CD4-positive, CD25-positive, alpha-beta regulatory T cell (primary cell): Measurements from ENCODE around the gene NUP50. TPM values are rescaled to one million over a fixed set of nuclear protein-coding genes. Genes with fewer than 3 reads are reported as not detected.

Source experiments
- ATAC-seq, 2 donors: fragments of 150-1000 bp; cut with Tn5 transposase; one replicate each; pipeline ENCODE4 v1.10.0; 2021; ENCODE audit warnings: low read depth in 2 of 2, moderate number of reproducible peaks in 2 of 2, moderate library complexity in 1 of 2
- DNase-seq, 3 donors: peaks; one replicate each; pipeline versions ENCODE4 v3.0.0 to v3.0.0-alpha.2; 2012 to 2022; ENCODE audit warnings: mixed read lengths in 1 of 3
- H3K27ac ChIP-seq: one replicate; pipeline ENCODE4 v1.7.0; 2013; ENCODE audit warnings: mild to moderate bottlenecking, low read length; ENCODE audit not compliant: insufficient read depth, poor library complexity, severe bottlenecking
- H3K27me3 ChIP-seq: one replicate; pipeline ENCODE4 v1.7.0; 2013; ENCODE audit warnings: low read length; ENCODE audit not compliant: control insufficient read depth, insufficient read depth
- H3K36me3 ChIP-seq: one replicate; pipeline ENCODE4 v1.7.0; 2013; ENCODE audit warnings: mild to moderate bottlenecking, low read length, moderate library complexity; ENCODE audit not compliant: control insufficient read depth, insufficient read depth
- H3K4me1 ChIP-seq: 2 replicates; pipeline ENCODE4 v1.7.0; 2013; ENCODE audit warnings: mild to moderate bottlenecking, low read length; ENCODE audit not compliant: insufficient read depth, control insufficient read depth, poor library complexity, severe bottlenecking
- H3K4me3 ChIP-seq: one replicate; pipeline ENCODE4 v1.7.0; 2013; ENCODE audit warnings: low read depth, mild to moderate bottlenecking, low read length, moderate library complexity
- H3K9me3 ChIP-seq, 2 experiments: 1 replicate in 1 of 2; 2 replicates in 1 of 2; pipeline ENCODE4 v1.7.0; 2013; ENCODE audit warnings: low read length in 2 of 2, mild to moderate bottlenecking in 1 of 2, moderate library complexity in 1 of 2; ENCODE audit not compliant: control insufficient read depth in 2 of 2
- H3K27ac Mint-ChIP-seq, 3 donors: one replicate each; pipeline ENCODE4 v1.8.0; 2020 to 2022; ENCODE audit warnings: mild to moderate bottlenecking in 3 of 3, mixed read lengths in 3 of 3, moderate library complexity in 2 of 3
- H3K27me3 Mint-ChIP-seq: one replicate; pipeline ENCODE4 v1.8.0; 2022; ENCODE audit warnings: mild to moderate bottlenecking, mixed read lengths
- H3K36me3 Mint-ChIP-seq: one replicate; pipeline ENCODE4 v1.8.0; 2020; ENCODE audit warnings: mixed read lengths
- H3K4me1 Mint-ChIP-seq, 4 donors: one replicate each; pipeline ENCODE4 v1.8.0; 2020 to 2022; ENCODE audit warnings: mixed read lengths in 4 of 4, mild to moderate bottlenecking in 1 of 4
- H3K4me3 Mint-ChIP-seq, 4 donors: one replicate each; pipeline ENCODE4 v1.8.0; 2020 to 2022; ENCODE audit warnings: mild to moderate bottlenecking in 4 of 4, mixed read lengths in 4 of 4, moderate library complexity in 3 of 4
- H3K9me3 Mint-ChIP-seq, 7 donors: one replicate each; pipeline ENCODE4 v1.8.0; 2020 to 2022; ENCODE audit warnings: mixed read lengths in 7 of 7, mild to moderate bottlenecking in 3 of 7, moderate library complexity in 2 of 7
- polyA plus RNA-seq, 4 donors: library from polyadenylated mRNA; unstranded; fragments of 300-500 nt; fragmentation: Illumina TruSeq; gene quantifications; one replicate each; pipeline ENCODE4 v1.2.3, GENCODE V29; 2021
- total RNA-seq: library from RNA; stranded (reverse); gene quantifications from one replicate; pipeline ENCODE4 v1.2.3, GENCODE V29; 2022

Gene NUP50
- 98.8 TPM for total RNA-seq
- polyA plus RNA-seq = 10 to 100 TPM; 52.0 to 70.1 (median 65.2) TPM

GRCh38 chr22:45163451-45164269, at the start of gene NUP50:
Gene NUP50 (plus strand): TSS chr22:45163925. CDS start chr22:45168178, 4,253 bp downstream.
- DNase-seq (peak; percentile 94 to 98 (median 97)), ATAC-seq (peak; percentile 82 to 84)
- H3K27ac Mint-ChIP-seq = peak within 1 kb of the TSS; percentile 93 to 96 (median 96)
- no peaks in the 10 kb centered on the region for H3K9me3 Mint-ChIP-seq
- Histone ChIP-seq H3K27me3 (no peaks in the 10 kb centered on the region), H3K4me1 (peaks cover 54% of the 10 kb centered on the region), H3K4me3 (peak within 1 kb of the TSS; percentile 96), H3K36me3 (peaks cover 20% of the 10 kb centered on the region), H3K9me3 (no peaks in the 10 kb centered on the region), H3K27ac (peak within 1 kb of the TSS; percentile 88)
- H3K4me1 Mint-ChIP-seq = peaks cover 26 to 76% (median 50%) of the 10 kb centered on the region in 4 donors
- no peaks in the 10 kb centered on the region for H3K27me3 Mint-ChIP-seq
- H3K36me3 Mint-ChIP-seq = peaks cover 14% of the 10 kb centered on the region
- peak within 1 kb of the TSS; percentile 95 to 99 (median 97) for H3K4me3 Mint-ChIP-seq

- H3K4me1 Mint-ChIP-seq = no peaks in the 10 kb centered on the region
- no peak overlapping the region for H3K4me3 ChIP-seq
- no peaks in the 10 kb centered on the region for H3K27me3 ChIP-seq
- no peak overlapping the region for H3K4me3 Mint-ChIP-seq
- peaks cover 0 to 2% (median 1%) of the 10 kb centered on the region in 7 donors for H3K9me3 Mint-ChIP-seq
- H3K27ac Mint-ChIP-seq = no peak overlapping the region
- no peak for DNase-seq
- H3K4me1 ChIP-seq = no peaks in the 10 kb centered on the region
- H3K9me3 ChIP-seq = no peaks in the 10 kb centered on the region
- no peak for ATAC-seq
- H3K27me3 Mint-ChIP-seq = peaks cover 5% of the 10 kb centered on the region
- no peaks in the 10 kb centered on the region for H3K36me3 ChIP-seq
- H3K36me3 Mint-ChIP-seq = no peaks in the 10 kb centered on the region
- H3K27ac ChIP-seq = no peak overlapping the region
Observed at GRCh38 chr22:45120440-45120839, 43.3 kb upstream of the NUP50 start.

GRCh38 chr22:45120931-45121330, 42.8 kb upstream of the NUP50 start:
- Histone ChIP-seq H3K4me1 (no peaks in the 10 kb centered on the region), H3K36me3 (no peaks in the 10 kb centered on the region), H3K27me3 (no peaks in the 10 kb centered on the region), H3K4me3 (no peak overlapping the region), H3K27ac (no peak overlapping the region), H3K9me3 (no peaks in the 10 kb centered on the region)
- no peak for DNase-seq
- Mint-ChIP-seq H3K4me1 (no peaks in the 10 kb centered on the region), H3K9me3 (peaks cover 0 to 2% (median 0%) of the 10 kb centered on the region in 7 donors), H3K36me3 (no peaks in the 10 kb centered on the region), H3K4me3 (no peak overlapping the region), H3K27me3 (peaks cover 4% of the 10 kb centered on the region), H3K27ac (no peak overlapping the region)
- ATAC-seq = no peak

GRCh38 chr22:45124176-45124847, 39.4 kb upstream of the NUP50 start:
- Histone ChIP-seq H3K9me3 (no peaks in the 10 kb centered on the region), H3K27me3 (no peaks in the 10 kb centered on the region), H3K27ac (no peak overlapping the region), H3K4me1 (no peaks in the 10 kb centered on the region), H3K4me3 (no peak overlapping the region), H3K36me3 (no peaks in the 10 kb centered on the region)
- DNase-seq = no peak
- peaks cover 9% of the 10 kb centered on the region for H3K27me3 Mint-ChIP-seq
- H3K4me1 Mint-ChIP-seq = peaks cover 0 to 9% (median 3%) of the 10 kb centered on the region in 4 donors
- H3K4me3 Mint-ChIP-seq = no peak overlapping the region
- H3K27ac Mint-ChIP-seq = no peak overlapping the region
- no peak for ATAC-seq
- peaks cover 0 to 2% (median 0%) of the 10 kb centered on the region in 7 donors for H3K9me3 Mint-ChIP-seq
- no peaks in the 10 kb centered on the region for H3K36me3 Mint-ChIP-seq

GRCh38 chr22:45125188-45125587, 38.5 kb upstream of the NUP50 start:
- Mint-ChIP-seq H3K27me3 (peaks cover 16% of the 10 kb centered on the region), H3K9me3 (peaks cover 0 to 1% (median 0%) of the 10 kb centered on the region in 7 donors), H3K4me3 (no peak overlapping the region), H3K36me3 (no peaks in the 10 kb centered on the region), H3K4me1 (peaks cover 0 to 18% (median 10%) of the 10 kb centered on the region in 4 donors), H3K27ac (peak overlapping the region in 1 of 3 donors; percentile 43)
- Histone ChIP-seq H3K9me3 (no peaks in the 10 kb centered on the region), H3K36me3 (no peaks in the 10 kb centered on the region), H3K27ac (no peak overlapping the region), H3K4me1 (no peaks in the 10 kb centered on the region), H3K27me3 (no peaks in the 10 kb centered on the region), H3K4me3 (no peak overlapping the region)
- no peak for DNase-seq
- ATAC-seq = no peak

GRCh38 chr22:45127866-45128265, 35.9 kb upstream of the NUP50 start:
- DNase-seq (no peak), ATAC-seq (no peak)
- H3K4me3 Mint-ChIP-seq = no peak overlapping the region
- Histone ChIP-seq H3K27me3 (no peaks in the 10 kb centered on the region), H3K27ac (no peak overlapping the region), H3K36me3 (peaks cover 4% of the 10 kb centered on the region), H3K4me3 (no peak overlapping the region), H3K4me1 (no peaks in the 10 kb centered on the region), H3K9me3 (no peaks in the 10 kb centered on the region)
- peaks cover 0 to 20% (median 12%) of the 10 kb centered on the region in 4 donors for H3K4me1 Mint-ChIP-seq
- peaks cover 12% of the 10 kb centered on the region for H3K36me3 Mint-ChIP-seq
- peak overlapping the region in 1 of 3 donors; percentile 43 for H3K27ac Mint-ChIP-seq
- peaks cover 16% of the 10 kb centered on the region for H3K27me3 Mint-ChIP-seq
- H3K9me3 Mint-ChIP-seq = peaks cover 0 to 1% (median 0%) of the 10 kb centered on the region in 7 donors

GRCh38 chr22:45129703-45130524, 33.8 kb upstream of the NUP50 start:
- Mint-ChIP-seq H3K27ac (peak overlapping the region; percentile 21 to 56 (median 32)), H3K4me1 (peaks cover 0 to 20% (median 12%) of the 10 kb centered on the region in 4 donors), H3K4me3 (peak overlapping the region in 1 of 4 donors; percentile 50), H3K9me3 (peaks cover 0 to 9% (median 0%) of the 10 kb centered on the region in 7 donors), H3K27me3 (peaks cover 16% of the 10 kb centered on the region), H3K36me3 (peaks cover 26% of the 10 kb centered on the region)
- H3K4me3 ChIP-seq = peak overlapping the region; percentile 33
- DNase-seq (peak in 1 of 3 donors; percentile 46), ATAC-seq (no peak)
- no peak overlapping the region for H3K27ac ChIP-seq
- no peaks in the 10 kb centered on the region for H3K27me3 ChIP-seq
- H3K36me3 ChIP-seq = peaks cover 17% of the 10 kb centered on the region
- peaks cover 5 to 13% of the 10 kb centered on the region in 2 experiments for H3K9me3 ChIP-seq
- no peaks in the 10 kb centered on the region for H3K4me1 ChIP-seq
